CD4-positive, alpha-beta T cell treated with Interleukin-4 for 1 hour (primary cell): Measurements from ENCODE around the gene RNF103.
"Not testable (repeated sequence)": the region's sequence is repeated elsewhere in the genome, so short reads cannot be mapped to it uniquely, and the experiment has no call there.

Experiments used
- DNase-seq, 2 donors: peaks; one replicate each; pipeline ENCODE4 v3.0.0-alpha.2; 2020 to 2022

The RNF103 gene, protein sequence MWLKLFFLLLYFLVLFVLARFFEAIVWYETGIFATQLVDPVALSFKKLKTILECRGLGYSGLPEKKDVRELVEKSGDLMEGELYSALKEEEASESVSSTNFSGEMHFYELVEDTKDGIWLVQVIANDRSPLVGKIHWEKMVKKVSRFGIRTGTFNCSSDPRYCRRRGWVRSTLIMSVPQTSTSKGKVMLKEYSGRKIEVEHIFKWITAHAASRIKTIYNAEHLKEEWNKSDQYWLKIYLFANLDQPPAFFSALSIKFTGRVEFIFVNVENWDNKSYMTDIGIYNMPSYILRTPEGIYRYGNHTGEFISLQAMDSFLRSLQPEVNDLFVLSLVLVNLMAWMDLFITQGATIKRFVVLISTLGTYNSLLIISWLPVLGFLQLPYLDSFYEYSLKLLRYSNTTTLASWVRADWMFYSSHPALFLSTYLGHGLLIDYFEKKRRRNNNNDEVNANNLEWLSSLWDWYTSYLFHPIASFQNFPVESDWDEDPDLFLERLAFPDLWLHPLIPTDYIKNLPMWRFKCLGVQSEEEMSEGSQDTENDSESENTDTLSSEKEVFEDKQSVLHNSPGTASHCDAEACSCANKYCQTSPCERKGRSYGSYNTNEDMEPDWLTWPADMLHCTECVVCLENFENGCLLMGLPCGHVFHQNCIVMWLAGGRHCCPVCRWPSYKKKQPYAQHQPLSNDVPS

DNA sequence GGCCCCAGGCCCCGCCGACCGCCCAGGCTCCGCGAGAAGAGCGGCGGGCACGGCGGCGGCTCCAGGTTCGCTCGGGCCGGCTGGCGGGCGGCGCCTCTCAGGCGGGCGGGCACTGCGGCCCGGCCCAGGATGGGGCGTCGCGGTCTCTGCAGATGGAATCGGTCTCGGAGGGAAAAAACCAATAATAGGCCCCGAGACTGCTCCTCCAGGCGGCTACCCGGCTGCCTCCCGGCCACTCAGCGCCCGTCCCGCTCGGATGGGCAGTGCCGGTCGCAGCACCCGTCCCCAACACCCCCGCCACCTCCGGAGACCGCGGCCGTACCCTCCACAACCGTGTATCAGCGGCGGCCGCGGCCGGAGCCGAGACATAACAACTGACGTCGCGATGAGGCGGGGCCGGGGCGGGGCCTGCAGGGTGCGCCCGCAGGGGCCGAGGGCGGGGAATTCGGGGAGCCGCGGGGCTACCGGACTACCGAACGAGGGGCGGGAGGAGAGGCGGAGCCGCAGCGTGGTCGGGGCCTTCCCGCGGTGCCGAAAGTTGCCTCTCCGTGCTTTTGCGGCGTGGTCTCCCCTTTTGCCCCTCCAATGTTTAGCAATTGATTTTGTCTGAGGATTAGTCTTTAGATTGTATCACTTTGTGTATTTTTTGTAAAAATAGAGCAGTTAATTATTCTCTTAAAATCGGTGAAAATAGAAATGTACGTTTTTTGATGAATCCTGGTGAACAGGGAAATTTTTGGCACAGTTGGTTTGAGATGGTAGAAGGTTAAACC, at the start of gene RNF103:
Gene RNF103 (minus strand): TSS at position 372 of the 773 bp plus-strand sequence. CDS start 979 bp downstream, outside the sequence.
- DNase-seq: peak; percentile 93 to 94

DNA sequence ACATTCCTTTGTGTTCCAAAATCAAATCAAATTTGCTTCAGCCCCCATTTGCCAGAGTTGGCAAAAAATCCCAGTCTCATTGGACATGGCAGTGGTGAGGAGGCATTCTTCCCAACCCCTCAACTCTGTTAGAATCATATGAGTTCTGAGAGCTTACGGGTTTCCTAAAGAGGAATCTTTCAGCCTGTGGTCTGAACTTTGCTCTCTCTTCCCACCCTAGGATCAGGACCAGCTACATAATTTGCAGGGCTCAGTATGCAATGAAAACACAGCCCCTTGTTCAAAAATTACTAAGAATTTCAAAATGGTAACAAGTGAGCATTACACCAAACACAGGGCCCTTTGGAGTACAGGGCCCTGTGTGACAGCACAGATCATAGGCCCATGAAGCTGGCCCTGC, 49.3 kb upstream of the RNF103 start:
- DNase-seq: no peak

DNA sequence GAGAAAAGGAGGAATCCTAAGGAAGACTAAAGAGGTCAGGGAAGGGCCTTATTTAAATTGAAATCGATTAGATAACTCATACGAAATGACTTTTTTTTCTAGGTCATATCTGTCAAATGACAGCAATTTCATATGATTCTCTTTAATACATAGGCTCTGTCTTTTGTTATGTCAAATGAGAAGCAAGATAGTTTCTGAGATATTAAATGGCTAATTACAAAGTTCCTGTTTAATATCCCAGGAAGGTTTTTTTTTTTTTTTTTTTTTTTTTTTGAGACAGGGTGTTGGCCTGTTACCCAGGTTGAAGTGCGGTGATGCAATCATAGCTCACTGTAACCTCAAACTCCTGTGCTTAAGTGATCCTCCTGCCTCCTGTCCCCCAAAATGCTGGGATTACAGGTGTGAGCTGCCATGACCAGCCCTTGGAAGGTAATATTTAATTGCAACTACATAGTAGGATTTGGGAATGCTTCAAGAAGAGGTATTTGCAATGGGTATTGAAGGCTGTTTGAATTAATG, 48.4 kb upstream of the RNF103 start:
- no peak for DNase-seq

DNA sequence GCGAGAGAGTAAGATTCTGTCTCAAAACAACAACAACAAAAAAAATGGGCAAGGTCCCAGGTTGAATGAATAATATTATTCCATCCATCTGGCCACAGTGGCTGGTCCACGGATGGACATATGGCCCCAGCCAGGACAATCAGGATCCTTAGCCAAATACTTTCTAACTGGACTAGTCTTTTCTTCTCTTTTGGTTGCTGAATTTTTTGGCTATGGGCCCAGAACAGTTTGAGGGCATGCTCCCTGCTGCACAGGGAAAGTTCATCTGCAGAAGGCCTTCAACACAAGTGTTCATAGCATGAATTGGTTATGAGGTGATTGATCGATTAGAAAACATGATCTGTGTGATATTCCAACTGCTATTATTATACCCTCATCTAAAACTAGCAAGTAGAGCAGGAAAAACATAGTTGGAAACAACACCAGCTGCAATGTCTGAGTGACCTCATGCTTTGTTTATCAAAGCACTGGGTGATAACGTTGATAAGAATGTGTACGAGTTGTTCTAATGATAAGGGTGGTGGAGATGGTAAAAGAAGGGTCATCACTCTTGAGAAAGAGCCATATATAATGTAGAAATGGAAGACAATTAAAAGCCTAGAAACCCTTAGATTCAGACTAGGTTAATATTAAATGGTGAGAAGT, 47.8 kb upstream of the RNF103 start:
- DNase-seq: no peak

DNA sequence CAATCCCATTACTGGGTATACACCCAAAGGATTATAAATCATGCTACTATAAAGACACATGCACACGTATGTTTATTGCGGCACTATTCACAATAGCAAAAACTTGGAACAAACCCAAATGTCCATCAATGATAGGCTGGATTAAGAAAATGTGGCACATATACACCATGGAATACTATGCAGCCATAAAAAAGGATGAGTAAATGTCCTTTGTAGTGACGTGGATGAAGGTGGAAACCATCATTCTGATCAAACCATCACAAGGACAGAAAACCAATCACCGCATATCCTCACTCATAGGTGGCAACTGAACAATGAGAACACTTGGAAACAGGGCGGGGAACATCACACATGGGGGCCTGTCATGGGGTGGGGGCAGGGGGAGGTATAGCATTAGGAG, 45.7 kb upstream of the RNF103 start:
- not testable (repeated sequence) for DNase-seq

DNA sequence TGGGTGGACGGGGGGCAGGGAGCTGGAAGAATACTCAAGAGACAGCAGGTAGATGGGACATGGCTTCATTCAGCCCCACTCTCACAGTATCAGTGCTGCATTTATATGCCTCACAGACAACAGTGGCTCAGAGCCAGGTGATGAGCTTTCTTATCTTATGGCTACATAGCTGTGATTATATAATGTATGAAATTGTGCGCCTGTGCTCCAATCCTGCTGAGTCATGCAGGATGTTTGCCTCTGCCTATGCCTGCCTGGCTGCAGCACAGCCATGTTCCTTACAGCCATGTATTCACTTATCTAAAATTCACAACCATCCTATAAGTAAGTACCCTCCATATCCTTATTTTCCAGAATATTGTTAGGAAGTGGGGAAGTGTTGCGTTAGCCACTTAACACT, 37.7 kb upstream of the RNF103 start:
- no peak for DNase-seq

DNA sequence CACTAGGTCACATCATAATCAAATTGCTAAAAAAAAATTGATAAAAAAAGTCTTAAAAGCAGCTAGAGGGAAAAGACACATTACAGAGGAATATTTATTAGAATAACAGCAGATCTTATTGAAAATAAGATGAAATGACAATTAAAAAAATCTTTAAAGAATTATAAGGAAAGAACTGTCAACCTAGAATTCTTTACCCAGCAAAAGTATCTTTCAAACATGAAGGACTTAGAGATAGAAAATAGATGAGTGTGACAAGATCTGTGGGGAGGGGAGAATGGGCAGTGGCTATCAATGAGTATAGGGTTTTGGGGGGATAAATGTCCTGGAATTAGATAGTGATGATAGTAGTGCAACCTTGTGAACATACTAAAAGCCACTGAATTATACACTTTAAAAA, 26.5 kb upstream of the RNF103 start:
- DNase-seq: no peak

DNA sequence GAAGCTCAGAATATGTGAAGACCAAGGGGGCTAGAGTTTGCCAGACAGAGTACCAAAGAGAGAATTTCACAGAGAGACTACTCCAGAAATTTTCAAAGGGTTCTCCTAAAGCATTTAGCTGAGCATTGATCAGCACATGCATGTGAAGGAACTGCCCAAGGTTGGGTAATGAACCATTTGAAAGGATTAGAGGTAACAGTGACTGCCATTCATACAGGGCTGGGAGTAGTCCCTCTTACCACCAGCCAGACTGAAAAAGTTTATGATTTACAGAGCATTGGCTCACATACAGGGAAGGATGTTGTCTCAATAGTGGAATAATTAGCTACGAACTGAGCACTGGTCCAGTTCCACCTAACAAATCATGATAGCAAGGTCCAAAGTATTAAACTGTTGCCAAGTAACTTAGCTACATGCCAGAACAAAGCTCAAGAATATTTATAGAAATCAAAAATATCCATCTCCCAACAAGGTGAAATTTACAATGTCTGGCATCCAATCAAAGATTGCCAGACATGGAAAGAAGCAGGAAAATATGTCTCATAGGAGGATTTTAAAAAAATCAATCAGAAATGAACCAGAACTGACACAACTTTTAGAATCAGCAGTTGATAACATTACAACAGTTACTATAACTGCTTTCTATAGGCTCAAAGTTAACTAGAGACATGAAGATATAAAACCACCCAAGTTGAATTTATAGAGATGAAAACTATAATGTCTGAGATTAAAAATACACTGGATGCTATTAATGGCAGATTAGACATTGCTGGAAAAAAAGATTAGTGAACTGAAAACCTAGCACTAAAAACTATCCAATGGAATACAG, 25.7 kb upstream of the RNF103 start:
- no peak for DNase-seq

DNA sequence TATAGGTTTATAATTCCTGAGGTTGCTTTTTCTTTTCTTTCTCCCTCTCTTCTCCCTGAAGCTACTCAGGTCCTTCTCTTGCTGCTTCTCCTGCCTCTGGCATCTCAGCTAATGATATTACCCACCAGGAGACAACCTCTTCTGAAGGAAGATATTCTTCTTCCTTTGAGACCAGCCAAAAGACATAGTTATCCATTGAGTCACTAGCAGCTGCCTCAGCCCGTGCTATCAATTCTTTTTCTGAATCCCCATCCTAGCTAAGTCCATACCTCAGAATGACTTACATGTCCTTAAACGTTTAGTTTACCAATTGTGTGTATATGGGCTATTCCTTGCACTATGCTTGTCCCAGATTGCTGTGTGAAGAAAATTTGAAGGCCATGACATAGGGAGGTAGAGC, 25.0 kb upstream of the RNF103 start:
- no peak for DNase-seq

DNA sequence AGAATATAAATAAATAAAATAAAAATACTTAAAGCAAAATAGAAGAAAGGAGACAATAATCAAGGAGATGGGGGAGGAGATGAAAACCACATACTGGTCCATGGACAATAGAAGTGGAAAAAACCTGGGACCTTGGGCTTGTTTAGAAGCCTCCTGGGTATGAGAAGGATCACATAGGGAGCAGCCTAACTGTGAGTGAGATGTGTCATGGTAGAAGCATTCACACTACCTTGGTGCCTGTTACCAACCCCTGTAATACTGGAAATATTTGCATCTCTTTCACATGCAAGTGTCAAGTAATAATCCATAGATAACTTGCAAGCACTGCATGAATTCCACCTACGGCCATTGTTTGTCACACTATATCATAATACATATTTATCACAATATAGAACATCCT, 23.2 kb upstream of the RNF103 start:
- DNase-seq: no peak

DNA sequence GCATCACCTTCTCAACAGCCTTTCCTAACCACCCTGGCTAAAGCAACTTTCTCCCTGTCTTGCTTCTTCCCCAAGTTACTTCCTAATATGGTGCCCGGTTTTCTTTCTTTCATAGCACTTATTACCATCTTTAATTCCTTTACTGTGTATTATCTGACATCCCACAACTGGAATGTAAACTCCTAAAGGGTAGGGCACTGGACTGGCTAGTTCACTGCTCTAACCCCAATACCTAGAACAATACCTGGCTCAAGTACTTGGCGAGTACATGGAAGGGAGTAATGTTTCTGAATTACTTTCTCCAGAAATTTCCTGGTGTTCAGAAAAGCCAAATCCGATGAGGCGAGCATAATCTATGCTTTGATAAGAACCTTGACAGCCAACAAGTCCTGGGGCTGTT, 22.7 kb upstream of the RNF103 start:
- no peak for DNase-seq

DNA sequence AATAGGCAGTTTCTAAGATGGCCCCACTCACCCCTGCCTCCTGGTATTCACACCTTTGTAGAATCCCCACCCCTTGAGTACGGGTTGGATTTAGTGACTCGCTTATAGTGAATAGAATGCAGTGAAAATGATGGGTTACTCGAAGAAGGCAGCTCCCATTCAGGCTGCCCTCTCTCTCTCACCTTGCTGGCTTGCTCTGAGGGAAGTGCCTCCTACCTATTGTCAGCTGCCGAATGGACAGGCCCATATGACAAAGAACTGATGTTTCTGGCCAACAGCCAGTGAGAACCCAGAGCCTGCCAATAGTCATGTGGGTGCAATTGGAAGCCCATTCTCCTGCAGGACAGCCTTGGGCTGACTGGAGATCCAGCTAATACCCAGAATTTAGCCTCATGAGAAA, 22.1 kb upstream of the RNF103 start:
- no peak for DNase-seq

DNA sequence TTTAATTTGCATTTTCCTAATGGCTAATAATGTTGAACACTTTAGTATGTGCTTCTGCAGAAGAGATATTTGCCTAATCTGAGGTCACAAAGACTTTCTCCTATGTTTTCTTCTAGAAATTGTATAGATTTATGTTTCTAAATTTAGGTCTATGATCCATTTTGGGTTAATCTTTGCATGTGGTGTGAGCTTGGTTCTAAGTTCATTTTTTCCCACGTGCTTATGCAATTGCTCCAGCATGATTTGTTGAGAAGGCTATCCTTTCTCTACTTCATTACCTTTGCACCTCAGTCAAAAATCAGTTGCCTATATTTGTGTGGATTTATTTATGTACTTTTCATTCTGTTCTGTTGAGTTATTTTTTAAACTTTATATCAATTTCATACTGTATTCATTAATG, 15.0 kb upstream of the RNF103 start:
- no peak for DNase-seq

DNA sequence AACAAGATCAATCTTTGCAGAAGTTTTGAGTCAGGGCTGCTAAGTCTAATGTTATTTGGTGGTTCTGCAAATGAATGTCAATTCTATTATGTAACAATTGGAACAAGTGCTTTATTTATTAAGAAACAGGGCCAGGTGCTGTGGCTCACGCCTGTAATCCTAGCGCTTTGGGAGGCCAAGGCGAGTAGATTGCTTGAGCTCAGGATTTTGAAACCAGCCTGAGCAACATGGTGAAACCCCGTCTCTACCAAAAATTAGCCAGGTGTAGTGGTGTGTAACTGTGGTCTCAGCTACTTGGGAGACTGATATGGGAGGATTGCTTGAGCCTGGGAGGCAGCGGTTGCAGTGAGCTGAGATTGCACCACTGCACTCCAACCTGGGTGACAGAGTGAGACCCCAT, 13.2 kb upstream of the RNF103 start:
- no peak for DNase-seq

DNA sequence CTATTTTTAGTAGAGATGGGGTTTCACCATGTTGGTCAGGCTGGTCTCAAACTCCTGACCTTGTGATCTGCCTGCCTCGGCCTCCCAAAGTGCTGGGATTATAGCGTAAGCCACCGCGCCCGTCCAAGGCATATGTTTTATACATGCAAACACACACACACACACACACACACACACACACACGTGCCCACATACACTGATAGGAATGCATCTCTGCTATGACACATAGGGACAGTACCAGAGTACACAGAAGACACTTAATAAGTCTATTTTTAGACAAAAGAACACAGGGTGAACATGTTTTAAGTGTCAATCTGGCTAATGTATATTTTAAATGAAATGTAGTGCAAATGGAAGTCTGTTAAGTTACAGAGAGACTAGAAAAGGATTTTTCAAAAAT, 10.7 kb upstream of the RNF103 start:
- DNase-seq: no peak

DNA sequence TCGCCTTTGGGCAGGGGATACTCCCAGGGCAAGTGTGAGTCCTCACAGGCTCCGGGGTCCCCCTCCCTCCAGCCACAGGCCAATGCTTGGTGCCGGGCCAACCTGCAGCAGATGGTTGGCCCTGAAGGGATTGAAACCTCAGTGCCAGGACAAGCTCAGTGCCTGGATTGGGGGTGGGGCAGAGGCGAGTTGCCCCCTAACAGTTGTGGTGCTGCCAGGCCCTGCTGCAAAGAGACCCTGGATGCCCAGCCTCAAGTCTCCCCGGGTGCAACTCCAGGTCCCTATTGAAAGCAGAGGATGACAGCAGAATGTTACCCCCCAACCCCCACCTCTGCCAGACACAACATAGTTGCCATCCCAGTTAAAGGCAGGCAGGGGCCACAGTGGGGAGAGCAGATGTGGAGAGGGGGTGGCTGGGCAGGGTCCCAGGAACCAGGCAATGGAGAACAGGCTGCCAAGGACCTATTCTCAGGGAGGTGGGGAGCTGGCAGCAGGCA, 9.5 kb upstream of the RNF103 start:
- no peak for DNase-seq

DNA sequence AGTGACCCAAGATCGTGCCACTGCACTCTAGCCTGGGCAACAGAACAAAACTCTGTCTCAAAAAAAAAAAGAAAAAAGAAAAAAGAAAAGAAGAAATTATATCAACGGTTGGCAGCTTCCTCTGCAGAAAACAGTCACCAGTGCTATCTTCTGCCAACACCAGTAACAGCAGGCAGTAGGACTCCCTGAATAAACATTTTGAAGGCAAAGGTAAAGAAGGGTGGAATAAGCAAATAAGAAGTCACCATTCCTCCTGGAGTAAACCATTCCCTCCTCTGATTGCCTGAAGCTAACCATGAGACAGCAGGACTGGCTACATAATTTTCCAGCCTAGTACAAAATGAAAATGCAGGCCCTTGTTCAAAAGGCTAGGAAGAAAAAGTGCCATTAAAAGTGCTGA, 9.0 kb upstream of the RNF103 start:
- DNase-seq: no peak

DNA sequence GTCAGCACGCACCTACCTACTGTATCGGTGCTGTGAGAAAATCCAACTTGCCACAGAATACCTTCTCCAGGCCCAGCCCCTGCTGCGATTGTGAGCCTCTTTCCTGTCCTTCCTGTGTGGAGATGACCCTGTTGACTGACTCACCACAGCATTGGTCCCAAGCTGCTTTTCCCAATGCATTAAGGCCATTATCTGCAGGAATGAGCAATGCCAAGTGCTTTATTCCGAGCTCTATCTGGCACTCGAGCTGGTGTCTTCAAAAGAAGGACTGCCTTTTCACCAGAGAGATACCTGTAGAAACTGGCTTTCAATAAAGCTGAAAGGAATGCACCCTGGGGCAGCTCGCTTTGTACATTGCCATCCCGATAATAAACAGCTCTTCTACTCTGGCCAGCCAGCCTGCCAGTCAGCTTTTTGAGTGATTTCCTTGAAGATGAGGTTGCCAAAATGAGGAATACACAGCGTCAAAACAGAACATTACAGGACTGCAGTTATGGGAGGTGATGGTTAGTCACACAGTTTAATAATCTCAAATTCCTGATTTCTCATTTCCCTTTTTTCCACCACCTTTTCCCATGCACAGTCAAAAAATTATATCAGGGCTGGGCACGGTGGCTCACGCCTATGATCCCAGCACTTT, 8.3 kb upstream of the RNF103 start:
- no peak for DNase-seq

DNA sequence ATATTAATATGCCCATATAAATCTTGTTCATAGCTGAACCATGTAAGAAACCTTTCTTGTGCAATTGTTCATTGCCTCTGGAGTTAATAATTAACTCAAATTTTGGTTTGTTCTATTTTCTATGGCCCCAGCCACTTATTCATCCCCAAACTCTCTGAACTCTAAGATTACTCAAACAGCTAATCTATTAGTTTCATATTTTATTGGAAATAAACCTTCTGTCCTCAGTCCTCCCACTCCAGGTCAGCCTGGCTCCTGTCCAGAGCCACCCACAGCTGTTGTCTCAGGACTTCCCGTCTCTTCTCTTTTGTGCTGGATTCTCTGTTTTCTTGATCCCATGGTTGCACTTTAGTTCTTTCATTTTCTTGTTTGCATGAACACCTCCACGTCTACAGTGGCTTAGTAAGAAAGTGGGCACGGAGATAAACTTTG, 4.4 kb upstream of the RNF103 start:
- DNase-seq: no peak

DNA sequence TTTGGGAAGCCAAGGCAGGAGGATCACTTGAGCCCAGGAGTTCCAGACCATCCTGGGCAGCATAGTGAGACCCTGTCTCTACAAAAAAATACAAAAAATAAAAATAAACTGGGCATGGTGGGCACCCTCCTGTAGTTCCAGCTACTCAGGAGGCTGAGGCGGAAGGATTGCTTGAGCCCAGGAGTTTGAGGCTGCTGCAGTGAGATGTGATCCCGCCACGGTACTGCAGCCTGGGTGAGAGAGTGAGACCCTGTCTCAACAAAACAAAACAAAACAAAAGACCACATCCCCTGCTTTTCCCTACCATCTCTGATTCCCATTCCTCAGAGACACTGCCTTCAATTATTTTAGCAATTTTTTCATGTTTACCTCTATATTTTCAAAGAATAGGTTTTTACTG, 3.9 kb upstream of the RNF103 start:
- DNase-seq: no peak

DNA sequence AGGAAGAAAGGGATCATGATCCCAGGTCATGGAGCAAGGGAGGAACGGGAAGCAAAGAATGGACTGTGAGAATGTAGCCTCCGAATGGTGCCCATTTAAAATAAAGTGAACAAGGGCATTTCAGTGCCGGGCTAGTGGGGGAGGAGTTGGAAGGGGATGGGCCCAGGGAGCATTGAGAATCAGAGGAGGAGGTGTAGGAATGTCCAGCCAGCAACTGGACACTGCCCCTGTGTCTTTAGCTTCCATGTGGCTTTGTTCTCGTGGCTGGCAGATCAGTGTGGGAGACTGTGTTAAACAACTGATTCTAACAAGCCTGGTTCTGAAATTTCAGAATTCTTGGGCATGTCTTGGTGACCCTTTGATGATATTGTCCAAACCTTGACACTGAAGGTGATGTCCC, 1.4 kb upstream of the RNF103 start:
- DNase-seq: no peak

DNA sequence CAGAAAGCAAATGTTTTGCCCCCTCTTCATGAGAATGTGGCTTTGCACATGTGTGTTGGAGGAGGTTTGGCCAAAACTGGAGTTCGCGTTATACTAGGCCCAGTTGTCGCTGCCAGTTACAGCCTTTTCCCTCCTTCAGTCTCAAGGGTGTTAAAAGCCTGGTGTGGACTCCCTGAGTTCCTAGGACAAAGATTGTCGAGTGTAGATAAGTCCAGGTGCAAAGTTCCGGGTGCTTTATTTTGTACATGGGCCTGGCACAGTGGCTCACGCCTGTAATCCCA, 542 bp upstream of the RNF103 start:
- no peak for DNase-seq
